GM20431 (cell line): ENCODE data around the gene HCST.

Source experiments
- in situ Hi-C: fragments of 300-500 bp; cut with MseI, MboI; formaldehyde crosslinking; loops from one replicate; pipeline ENCODE4 v1.15.0; 2020; ENCODE audit warnings: low sequenced_read_pairs; ENCODE audit not compliant: unreplicated experiment

Gene HCST

DNA sequence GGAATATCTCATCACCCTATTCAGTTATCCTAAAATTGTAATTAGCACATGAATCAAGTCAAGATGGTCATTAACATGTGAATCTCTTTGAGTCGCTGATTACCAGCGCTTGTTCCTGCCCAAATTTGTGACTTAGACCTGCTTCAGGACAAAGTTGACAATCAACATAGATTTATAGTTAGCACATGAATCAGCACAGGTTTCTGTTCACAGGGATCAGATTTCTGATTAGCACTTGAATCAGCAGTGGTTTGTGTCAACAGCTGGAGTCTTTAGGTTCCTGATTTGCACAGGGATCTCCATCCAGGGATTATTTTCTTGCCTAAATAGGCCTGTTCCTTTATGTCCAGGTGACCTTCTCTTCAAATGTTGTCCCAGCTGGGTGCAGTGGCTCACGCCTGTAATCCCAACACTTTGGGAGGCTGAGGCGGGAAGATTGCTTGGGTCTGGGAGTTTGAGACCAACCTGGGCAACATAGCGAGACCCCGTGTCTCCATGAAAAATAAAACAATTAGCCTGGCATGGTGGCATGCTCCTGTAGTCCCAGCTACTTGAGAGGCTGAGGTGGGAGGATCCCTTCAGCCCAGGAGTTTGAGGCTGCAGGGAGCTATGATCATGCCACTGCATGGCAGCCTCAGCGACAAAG, 30.1 kb downstream of the HCST start:
- in situ Hi-C loops = loop anchor here (5.0 to 10.0 kb wide), 2 partner anchors 45 to 238 kb away; no protein-coding TSS in a partner anchor

DNA sequence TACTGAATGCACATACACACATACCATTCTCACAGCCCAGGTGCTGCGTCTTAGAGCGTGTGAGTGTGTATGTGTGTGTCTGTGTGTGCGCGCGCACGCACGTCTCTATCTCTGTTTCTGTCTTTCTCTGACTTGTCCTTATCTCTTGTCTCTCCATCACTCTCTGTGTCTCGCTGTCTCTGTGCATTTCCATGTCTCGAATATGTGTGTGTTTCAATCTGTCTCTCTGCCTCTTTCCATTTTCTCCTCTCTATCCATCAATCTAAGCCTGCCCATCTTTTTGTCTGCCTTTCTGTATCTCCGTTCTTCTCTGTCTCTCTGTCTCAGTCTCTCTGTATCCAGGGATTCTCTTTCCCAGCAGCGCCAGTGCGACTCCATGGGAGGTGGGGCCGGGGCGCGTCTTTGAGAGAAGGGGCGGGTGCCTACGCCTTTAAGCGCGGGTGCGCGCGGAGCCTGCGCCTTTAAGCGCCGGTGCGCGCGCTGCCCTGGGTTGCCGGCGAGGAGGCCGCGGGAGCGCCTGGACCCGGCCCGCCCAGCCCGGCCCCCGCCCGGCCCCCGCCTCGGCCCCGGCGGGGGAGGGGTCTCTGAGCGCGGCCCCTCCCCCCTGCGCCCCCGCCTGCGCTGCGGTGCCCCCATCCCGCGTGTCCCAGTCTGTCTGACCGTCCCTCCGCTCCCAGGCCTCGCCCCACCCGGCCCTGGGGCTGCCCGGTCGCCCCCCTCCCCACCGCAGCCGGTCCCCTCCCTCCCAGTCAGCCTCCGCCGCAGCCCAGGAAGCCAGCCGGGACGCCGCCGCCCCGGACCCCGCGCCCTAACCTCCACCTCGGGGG, 33.8 kb downstream of the HCST start, which contains the start of gene LRFN3:
Gene LRFN3, plus strand, starts transcription at position 464 of the 827 bp plus-strand sequence. CDS start 3,052 bp downstream, outside the sequence.
- in situ Hi-C loops = loop anchor here (10.0 kb wide), 1 partner anchor 241 kb away; no protein-coding TSS in a partner anchor

DNA sequence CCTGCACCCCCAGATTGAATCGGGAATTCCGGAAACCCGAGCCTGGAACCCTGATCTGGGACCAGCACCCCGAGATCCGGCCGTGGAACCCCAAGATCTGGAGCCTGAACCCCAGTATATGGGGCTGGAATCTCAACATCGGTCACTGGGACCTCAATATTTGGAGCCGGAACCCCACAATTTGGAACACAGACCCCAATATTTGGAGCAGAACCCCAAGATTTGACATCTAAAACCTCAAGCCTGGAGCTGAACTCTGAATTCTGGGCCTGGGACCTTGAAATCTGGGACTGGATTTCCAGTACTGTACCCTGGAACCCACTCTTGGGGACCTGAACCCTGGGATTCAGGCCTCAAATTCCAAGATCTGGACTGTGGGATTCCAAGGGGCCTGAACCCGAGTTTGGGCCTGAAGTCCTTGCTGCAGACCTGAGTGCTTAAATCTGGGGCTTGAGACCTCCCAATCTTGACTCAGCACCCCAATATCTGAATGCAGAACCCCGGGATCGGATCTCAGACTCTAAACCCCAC, 34.5 kb downstream of the HCST start:
- in situ Hi-C loops = loop anchor here (10.0 kb wide), 1 partner anchor 242 kb away; no protein-coding TSS in a partner anchor

DNA sequence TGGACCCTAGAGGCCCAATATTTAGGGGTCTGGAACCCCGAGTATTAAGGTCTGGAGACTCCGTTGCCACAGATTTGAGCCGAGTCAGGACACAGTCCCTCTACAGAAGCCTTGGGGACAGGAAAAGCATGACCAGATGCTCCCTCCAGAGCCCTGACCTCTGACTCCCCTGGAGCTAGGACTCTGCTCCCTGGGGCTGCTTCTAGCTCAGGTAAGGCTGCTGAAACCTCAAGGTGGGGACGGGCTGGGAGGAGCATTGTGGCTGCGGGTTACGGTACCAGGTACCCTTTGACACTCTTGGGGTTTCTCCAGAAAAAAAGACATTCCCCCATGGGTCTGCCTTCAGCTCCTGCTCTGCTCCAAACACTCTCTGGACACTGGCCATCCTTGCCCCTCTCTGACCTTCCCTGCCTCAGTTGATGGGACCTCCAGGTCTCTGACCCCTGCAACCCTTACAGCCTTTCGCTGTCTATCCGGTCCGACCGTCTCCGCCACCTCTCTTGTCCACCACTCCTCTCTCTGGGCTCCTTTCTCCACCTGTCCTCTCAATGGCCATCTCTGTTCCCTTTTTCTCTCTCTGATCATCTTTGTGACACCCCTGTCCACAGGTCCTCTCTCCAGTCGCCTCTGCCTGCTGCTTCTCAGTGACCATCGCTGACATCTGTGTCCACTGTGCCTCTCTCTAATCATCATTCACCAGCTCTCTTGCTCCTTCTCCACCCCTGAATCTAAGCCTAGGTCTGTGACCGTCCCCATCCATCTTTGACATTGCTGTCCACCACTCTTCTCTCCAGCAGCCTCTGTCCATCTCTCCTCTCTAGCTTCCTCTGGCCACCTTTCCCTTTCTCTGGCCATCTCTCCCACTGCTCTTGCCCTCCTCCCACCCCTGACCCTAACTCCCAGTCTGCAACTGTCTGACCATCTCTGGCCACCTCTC, 35.3 kb downstream of the HCST start:
- in situ Hi-C loops = loop anchor here (10.0 kb wide), 1 partner anchor 243 kb away; no protein-coding TSS in a partner anchor

DNA sequence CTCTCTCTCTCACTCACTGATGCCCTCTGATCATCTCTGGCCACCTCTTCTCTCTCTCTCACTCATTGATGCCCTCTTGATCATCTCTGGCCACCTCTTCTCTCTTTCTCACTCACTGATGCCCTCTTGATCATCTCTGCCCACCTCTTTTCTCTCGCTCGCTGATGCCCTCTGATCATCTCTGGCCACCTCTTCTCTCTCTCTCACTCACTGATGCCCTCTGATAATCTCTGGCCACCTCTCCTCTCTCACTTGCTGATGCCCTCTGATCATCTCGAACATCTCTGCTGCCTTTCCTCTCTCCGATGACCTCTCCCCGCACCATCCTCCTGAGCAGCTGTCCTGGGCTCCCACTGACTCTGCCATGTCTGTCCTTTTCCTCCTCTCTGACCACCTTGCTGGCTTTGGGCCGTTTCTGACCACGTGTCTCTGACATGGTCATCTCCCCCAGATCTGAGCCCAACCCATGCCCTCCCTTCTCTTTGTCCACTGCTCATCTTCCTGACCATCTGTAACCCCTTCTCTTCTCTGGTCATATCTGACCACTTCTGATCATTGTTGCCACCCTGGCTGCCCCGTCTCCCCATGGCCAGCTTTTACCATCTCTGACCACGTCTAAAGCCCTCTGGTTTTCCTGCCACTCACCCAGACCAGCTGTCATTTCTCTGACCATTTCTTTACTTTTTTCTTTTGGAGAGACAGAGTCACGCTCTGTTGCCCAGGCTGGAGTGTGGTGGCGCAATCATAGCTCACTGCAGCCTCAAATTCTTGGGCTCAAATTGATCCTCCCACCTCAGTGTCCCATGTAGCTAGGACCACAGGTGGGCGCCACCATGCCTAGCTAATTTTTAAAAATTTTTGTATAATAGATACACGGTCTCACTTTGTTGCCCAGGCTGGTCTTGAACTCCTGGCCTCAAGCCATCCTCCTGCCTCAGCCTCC, 36.2 kb downstream of the HCST start:
- in situ Hi-C loops = loop anchor here (10.0 kb wide), 1 partner anchor 244 kb away; no protein-coding TSS in a partner anchor

DNA sequence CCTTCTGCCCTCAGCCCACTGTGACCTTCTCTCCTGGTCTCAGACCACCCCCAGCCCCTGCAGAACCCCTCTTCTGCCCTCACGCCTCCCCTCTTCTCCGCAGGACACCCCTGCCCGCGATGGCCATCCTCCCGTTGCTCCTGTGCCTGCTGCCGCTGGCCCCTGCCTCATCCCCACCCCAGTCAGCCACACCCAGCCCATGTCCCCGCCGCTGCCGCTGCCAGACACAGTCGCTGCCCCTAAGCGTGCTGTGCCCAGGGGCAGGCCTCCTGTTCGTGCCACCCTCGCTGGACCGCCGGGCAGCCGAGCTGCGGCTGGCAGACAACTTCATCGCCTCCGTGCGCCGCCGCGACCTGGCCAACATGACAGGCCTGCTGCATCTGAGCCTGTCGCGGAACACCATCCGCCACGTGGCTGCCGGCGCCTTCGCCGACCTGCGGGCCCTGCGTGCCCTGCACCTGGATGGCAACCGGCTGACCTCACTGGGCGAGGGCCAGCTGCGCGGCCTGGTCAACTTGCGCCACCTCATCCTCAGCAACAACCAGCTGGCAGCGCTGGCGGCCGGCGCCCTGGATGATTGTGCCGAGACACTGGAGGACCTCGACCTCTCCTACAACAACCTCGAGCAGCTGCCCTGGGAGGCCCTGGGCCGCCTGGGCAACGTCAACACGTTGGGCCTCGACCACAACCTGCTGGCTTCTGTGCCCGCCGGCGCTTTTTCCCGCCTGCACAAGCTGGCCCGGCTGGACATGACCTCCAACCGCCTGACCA, 37.2 kb downstream of the HCST start:
- in situ Hi-C loops = loop anchor here (10.0 kb wide), 1 partner anchor 245 kb away; no protein-coding TSS in a partner anchor

DNA sequence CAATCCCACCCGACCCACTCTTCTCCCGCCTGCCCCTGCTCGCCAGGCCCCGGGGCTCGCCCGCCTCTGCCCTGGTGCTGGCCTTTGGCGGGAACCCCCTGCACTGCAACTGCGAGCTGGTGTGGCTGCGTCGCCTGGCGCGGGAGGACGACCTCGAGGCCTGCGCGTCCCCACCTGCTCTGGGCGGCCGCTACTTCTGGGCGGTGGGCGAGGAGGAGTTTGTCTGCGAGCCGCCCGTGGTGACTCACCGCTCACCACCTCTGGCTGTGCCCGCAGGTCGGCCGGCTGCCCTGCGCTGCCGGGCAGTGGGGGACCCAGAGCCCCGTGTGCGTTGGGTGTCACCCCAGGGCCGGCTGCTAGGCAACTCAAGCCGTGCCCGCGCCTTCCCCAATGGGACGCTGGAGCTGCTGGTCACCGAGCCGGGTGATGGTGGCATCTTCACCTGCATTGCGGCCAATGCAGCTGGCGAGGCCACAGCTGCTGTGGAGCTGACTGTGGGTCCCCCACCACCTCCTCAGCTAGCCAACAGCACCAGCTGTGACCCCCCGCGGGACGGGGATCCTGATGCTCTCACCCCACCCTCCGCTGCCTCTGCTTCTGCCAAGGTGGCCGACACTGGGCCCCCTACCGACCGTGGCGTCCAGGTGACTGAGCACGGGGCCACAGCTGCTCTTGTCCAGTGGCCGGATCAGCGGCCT, 37.9 kb downstream of the HCST start:
- in situ Hi-C loops = no loop called here

DNA sequence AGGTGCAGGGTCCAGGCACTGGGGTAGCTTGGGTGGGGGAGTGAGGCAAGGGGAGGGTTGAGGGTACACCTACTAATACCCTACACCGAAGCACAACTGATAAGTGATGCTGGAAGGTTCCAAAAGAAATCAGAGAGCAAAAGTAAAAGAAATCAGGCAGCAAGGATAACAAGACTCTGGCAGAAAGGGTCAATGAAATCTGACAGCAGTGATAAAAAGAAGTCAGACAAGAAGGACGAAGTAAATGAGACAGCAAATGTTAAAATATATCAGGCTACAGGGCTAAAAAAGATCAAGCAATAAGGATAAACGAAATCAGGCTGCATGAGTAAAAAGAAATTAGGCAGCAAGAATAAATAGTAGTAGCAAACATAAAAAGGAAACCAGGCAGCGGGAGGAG, 38.5 kb downstream of the HCST start:
- in situ Hi-C loops = no loop called here

DNA sequence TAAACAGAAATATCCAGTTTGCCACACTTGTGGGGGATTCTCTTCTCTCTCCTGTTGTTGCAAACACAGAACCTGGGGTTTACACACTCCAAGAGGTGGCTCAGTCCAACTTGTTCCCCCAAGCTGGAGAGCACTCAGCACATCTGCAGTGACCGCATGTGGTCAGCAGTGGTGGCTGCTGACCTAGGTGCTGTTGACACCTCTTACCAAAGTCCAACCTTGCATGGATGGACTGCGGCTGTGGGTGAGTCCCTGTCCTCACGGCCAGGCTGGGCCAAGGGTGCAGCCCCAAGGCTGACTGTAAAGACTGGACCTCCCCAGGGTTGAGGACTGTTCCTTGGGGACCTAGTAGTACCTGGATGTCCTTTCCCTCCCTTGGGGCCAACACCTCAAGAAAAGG, 39.9 kb downstream of the HCST start:
- in situ Hi-C loops = no loop called here

DNA sequence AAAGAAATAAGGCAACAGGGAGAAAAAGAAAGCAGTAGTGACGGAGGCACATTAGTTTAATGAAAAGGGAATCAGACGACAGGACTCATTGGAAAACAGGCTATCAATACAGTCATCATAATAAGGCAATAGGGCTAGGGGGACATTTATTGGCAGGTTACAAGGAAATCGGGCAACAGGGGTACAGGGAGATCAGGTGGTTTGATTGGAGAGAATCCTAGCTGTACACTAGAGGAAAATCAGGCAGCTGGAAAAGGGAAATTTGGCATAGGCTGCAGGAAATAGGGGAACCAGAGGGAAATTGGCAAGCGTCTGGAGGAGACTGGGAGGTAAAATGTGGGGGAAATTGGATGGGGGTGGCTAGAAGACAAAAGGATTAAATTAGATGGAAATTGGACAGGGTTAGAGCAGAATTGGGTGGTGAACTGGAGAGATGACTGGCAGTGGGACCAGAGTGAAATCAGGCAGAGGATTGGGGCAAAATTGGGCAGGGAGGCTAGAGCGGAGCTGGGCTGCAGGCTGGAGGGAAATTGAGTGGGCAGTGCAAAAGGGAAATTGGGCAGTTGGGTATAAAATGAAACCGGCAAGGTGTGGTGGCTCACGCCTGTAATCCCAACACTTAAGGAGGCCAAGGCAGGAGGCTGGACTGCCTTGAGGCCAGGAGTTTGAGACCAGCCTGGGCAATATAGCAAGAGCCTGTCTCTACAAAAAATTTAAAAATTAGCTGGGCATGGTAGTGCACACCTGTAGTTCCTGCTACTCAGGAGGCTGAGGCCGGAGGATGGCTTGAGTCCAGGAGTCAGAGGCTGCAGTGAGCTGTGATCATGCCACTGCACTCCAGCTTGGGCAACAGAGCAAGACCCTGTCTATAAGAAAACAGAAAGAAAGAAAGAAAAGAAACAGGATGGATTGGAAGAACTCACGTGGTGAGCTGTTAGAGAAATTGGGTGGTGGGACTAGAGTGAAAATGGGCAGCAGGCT, 41.3 kb downstream of the HCST start:
- in situ Hi-C loops = no loop called here

DNA sequence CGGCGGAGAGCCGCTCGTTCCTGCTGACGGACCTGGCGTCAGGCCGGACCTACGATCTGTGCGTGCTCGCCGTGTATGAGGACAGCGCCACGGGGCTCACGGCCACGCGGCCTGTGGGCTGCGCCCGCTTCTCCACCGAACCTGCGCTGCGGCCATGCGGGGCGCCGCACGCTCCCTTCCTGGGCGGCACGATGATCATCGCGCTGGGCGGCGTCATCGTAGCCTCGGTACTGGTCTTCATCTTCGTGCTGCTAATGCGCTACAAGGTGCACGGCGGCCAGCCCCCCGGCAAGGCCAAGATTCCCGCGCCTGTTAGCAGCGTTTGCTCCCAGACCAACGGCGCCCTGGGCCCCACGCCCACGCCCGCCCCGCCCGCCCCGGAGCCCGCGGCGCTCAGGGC, 42.2 kb downstream of the HCST start:
- in situ Hi-C loops = no loop called here

DNA sequence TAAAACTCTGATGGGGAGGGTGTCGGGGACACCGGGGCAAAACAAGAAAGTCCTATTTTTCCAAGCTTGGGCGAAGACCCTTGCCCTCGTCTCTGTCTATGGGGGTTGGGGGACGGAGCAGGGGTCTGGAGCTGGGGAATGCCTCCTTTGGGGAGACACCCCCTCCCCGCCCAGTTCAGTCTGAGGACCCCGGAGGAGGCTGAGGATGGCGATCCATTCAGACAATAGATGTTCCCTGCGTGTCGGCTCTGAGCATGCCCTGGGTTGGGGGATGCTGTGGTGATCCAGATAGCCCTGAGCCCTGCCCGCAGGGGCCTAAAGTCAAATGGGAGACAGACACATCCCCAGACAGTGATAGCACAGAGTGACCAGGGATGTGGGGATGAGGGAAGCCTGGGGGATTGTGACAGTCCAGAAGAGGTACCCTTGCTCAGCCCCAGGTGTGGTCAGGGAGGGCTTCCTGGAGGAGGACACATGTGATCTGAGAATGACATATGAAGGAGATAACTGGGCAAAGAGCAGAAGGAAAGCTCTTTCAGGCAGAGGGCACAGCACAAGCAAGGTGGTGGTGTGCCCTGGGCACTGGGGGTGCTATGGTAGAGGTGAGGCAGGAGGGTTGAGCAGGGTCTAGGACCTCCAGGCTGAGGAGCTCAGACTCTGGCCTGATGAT, 42.9 kb downstream of the HCST start:
- in situ Hi-C loops = no loop called here

DNA sequence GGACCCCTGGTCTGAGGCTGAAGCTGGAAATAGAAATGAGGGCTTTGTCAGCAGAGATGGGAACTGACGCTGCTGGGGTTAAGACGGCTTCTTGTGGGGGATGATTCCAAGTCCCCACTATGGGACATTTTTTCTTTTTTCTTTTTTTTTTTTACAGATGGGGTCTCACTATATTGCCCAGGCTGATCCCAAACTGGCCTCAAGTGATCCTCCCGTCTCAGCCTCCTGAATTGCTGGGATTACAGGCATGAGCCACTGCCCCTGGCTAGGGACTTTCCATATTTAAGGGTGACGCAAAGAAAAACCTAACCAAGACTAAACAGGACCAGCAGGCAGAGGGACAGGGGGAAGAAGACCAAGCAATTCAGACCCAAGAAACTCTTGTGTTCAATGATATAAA, 43.9 kb downstream of the HCST start:
- in situ Hi-C loops = no loop called here

DNA sequence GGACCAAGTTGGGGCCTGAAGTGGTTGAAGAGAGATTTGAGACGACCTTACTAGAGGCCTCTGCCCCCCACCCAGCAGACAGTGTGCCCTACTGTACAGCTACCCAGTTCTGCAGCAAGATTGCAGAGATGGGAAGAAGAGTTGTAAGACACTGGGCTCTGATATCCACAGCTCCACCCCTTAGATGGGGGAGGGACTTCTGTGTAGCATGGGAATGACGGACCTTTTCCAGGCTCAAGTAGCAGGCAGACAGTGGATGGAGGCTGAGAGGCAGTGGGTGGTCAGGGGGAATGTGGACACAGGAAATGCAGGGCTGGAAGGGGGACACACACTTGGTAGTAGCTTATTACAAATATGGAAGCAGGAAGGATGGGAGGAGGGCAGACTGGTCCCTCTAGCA, 46.8 kb downstream of the HCST start:
- in situ Hi-C loops = no loop called here
